ENCODE measurements around the gene CSH1.
"Not testable (repeated sequence)": the region's sequence is repeated elsewhere in the genome, so short reads cannot be mapped to it uniquely, and the experiment has no call there.

Gene CSH1

GRCh38 chr17:63898899-63899798, 2.8 kb upstream of the CSH1 start:
- DNase-seq = not testable (repeated sequence)

GRCh38 chr17:63894821-63895220, 1.6 kb downstream of the CSH1 start:
- not testable (repeated sequence) for DNase-seq

- DNase-seq = not testable (repeated sequence)
Observed at GRCh38 chr17:63894021-63894420, 2.4 kb downstream of the CSH1 start.

GRCh38 chr17:63892316-63893037, 3.9 kb downstream of the CSH1 start:
- DNase-seq = not testable (repeated sequence)

GRCh38 chr17:63889026-63889848, 7.1 kb downstream of the CSH1 start:
- DNase-seq = not testable (repeated sequence)

GRCh38 chr17:63885119-63885518, 11.3 kb downstream of the CSH1 start:
- DNase-seq = not testable (repeated sequence)

- not testable (repeated sequence) for DNase-seq
Observed at GRCh38 chr17:63882626-63883126, 13.7 kb downstream of the CSH1 start.

GRCh38 chr17:63881935-63882601, 14.3 kb downstream of the CSH1 start, which contains the start of gene GH2:
TSS of gene GH2 (minus strand) at chr17:63881944. CDS start at chr17:63881801, 143 bp downstream.
- DNase-seq = peak; percentile 63

GRCh38 chr17:63881337-63881736, 15.0 kb downstream of the CSH1 start:
- not testable (repeated sequence) for DNase-seq

GRCh38 chr17:63880706-63881105, 15.7 kb downstream of the CSH1 start:
- DNase-seq = no peak

GRCh38 chr17:63878413-63878812, 18.0 kb downstream of the CSH1 start:
- DNase-seq = not testable (repeated sequence)

- not testable (repeated sequence) for DNase-seq
Observed at GRCh38 chr17:63874693-63875092, 21.7 kb downstream of the CSH1 start.

- not testable (repeated sequence) for DNase-seq
Observed at GRCh38 chr17:63874061-63874626, 22.2 kb downstream of the CSH1 start.

GRCh38 chr17:63873577-63873976, 22.8 kb downstream of the CSH1 start, which contains the start of gene CSH2:
TSS of gene CSH2 (minus strand) at chr17:63873677. CDS start at chr17:63873614, 63 bp downstream.
- not testable (repeated sequence) for DNase-seq

GRCh38 chr17:63871646-63872365, 24.6 kb downstream of the CSH1 start:
- DNase-seq = not testable (repeated sequence)

GRCh38 chr17:63870292-63870665, 26.1 kb downstream of the CSH1 start:
- not testable (repeated sequence) for DNase-seq

- DNase-seq = not testable (repeated sequence)
Observed at GRCh38 chr17:63869491-63870291, 26.7 kb downstream of the CSH1 start.

- DNase-seq = not testable (repeated sequence)
Observed at GRCh38 chr17:63866625-63867024, 29.7 kb downstream of the CSH1 start.

GRCh38 chr17:63859257-63859656, 37.1 kb downstream of the CSH1 start:
- DNase-seq = no peak

GRCh38 chr17:63856425-63856824, 39.9 kb downstream of the CSH1 start:
- not testable (repeated sequence) for DNase-seq

Data from activated CD4-positive, CD25-positive, alpha-beta regulatory T cell treated with anti-CD3 and anti-CD28 coated beads, Interleukin-2, amount 50 U/mL, for 72 hours (primary cell).